Activated CD4-positive, alpha-beta T cell treated with anti-CD3 and anti-CD28 coated beads, Interleukin-2, amount 10 ng/mL, durations not matched to agents 7 days and 5 days (primary cell): Measurements from ENCODE around the gene GSK3A. TPM values are rescaled to one million over a fixed set of nuclear protein-coding genes. Genes with fewer than 3 reads are reported as not detected.

Experiments used
- CTCF ChIA-PET: fragments of 350-600 bp; sonication (Branson Sonifier 250); formaldehyde crosslinking; loops from one replicate; lab custom pipeline; 2021; ENCODE audit warnings: antibody characterized with exemption; lab: Charles Lee
- POLR2A ChIA-PET: fragments of 350-600 bp; sonication (Branson Sonifier 250); formaldehyde crosslinking; loops from one replicate; lab custom pipeline; 2021; ENCODE audit warnings: antibody characterized with exemption; lab: Charles Lee
- DNase-seq: peaks from one replicate; pipeline ENCODE4 v3.0.0-alpha.2; 2020
- H3K27ac Mint-ChIP-seq: one replicate; pipeline ENCODE4 v1.8.0; 2021; ENCODE audit warnings: mild to moderate bottlenecking, moderate library complexity, mixed read lengths
- H3K27me3 Mint-ChIP-seq: one replicate; pipeline ENCODE4 v1.8.0; 2021; ENCODE audit warnings: mixed read lengths
- H3K36me3 Mint-ChIP-seq: one replicate; pipeline ENCODE4 v1.8.0; 2021; ENCODE audit warnings: low read depth, mixed read lengths
- H3K4me1 Mint-ChIP-seq: one replicate; pipeline ENCODE4 v1.8.0; 2021; ENCODE audit warnings: mixed read lengths
- H3K4me3 Mint-ChIP-seq: one replicate; pipeline ENCODE4 v1.8.0; 2021; ENCODE audit warnings: mild to moderate bottlenecking, moderate library complexity, mixed read lengths
- H3K9me3 Mint-ChIP-seq: one replicate; pipeline ENCODE4 v1.8.0; 2021; ENCODE audit warnings: mixed read lengths
- total RNA-seq, 2 experiments: library from RNA; stranded (reverse); gene quantifications; one replicate each; pipeline ENCODE4 v1.2.3, GENCODE V29; 2021

Gene GSK3A
- total RNA-seq, 2 experiments from 2014 or later: 42.7 to 53.4 TPM

- Mint-ChIP-seq H3K27ac (no peak overlapping the region), H3K4me3 (no peak overlapping the region), H3K27me3 (no peaks in the 10 kb centered on the region), H3K9me3 (no peaks in the 10 kb centered on the region), H3K36me3 (peaks cover 43% of the 10 kb centered on the region), H3K4me1 (peaks cover 45% of the 10 kb centered on the region)
- ChIA-PET POLR2A (no interaction called here), CTCF (interaction anchor here (1.2 to 1.4 kb wide), 2 partner anchors 11 to 55 kb away, joined by 3 to 4 read pairs; no protein-coding TSS in a partner anchor)
- DNase-seq: no peak
Measured at GRCh38 chr19:42224940-42225717, 17.3 kb downstream of the GSK3A start.

GRCh38 chr19:42220751-42221097 is 21.7 kb downstream of the GSK3A start:
- Mint-ChIP-seq H3K4me3 (peak overlapping the region; percentile 94), H3K9me3 (no peaks in the 10 kb centered on the region), H3K36me3 (peaks cover 31% of the 10 kb centered on the region), H3K27me3 (no peaks in the 10 kb centered on the region), H3K4me1 (peaks cover 56% of the 10 kb centered on the region), H3K27ac (peak overlapping the region; percentile 92)
- CTCF ChIA-PET: no interaction called here
- DNase-seq: no peak
- POLR2A ChIA-PET: no interaction called here

GRCh38 chr19:42219812-42220750 is 22.3 kb downstream of the GSK3A start, which contains the start of gene ZNF526:
Gene ZNF526, plus strand, starts transcription at chr19:42220312. Its CDS starts 4,092 bp downstream, at chr19:42224404.
- Mint-ChIP-seq H3K36me3 (peaks cover 34% of the 10 kb centered on the region), H3K4me1 (peaks cover 62% of the 10 kb centered on the region), H3K27me3 (no peaks in the 10 kb centered on the region), H3K27ac (peak within 1 kb of the TSS; percentile 95), H3K4me3 (peak within 1 kb of the TSS; percentile 94), H3K9me3 (no peaks in the 10 kb centered on the region)
- ChIA-PET CTCF (interaction anchor here (0.6 kb wide), 1 partner anchor 1220 kb away, joined by 3 read pairs; no protein-coding TSS in a partner anchor), POLR2A (no interaction called here)
- peak; percentile 97 for DNase-seq

DNA sequence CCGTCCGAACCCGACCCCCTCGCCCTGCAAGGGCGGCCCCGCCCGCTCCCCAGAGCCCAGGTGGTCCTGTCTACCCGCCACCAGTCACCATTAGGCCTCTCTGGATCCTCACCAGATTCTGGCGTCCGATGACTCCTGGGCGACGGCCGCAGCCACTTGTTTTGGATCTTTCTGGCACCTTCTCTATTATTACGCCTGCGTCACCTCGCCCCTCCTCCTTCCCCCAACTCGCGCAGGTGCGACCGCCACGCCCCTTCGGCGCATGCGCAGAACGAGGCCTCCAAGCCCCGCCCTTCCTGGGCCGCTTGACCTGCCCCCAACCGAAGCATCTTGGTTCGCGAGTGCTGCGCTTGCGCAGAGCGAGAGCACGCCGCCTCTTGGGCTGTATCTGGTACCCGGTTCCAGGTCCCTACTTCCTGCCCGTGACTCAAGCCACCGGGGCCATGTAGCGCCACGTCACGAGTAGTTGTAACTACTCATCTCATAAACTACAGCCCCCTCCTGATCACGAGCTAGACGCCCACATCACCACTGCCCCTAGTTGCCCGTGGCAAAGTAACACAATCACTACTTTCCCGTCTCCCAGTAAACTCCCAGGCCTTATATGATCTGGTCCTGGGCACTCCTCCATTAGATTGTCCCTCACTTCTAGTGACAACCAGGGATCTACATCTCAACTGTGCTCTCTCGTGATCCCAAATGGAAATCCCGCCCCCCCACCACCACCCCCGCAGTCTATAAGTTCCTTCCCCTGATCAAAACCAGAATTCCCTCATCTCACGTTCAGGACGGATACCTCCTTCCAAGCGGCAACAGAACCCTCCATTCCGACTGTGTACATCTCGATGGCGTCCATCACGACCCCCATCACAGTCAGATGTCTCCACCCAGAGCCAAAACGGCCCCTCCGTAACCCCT is 24.6 kb downstream of the GSK3A start, which contains the start of gene DEDD2:
Gene DEDD2, minus strand, starts transcription at position 158 of the 918 bp plus-strand sequence. CDS start 670 bp downstream, outside the sequence.
- Mint-ChIP-seq H3K27me3 (no peaks in the 10 kb centered on the region), H3K4me3 (peak within 1 kb of the TSS; percentile 94), H3K9me3 (no peaks in the 10 kb centered on the region), H3K27ac (peak within 1 kb of the TSS; percentile 95), H3K4me1 (peaks cover 79% of the 10 kb centered on the region), H3K36me3 (peaks cover 42% of the 10 kb centered on the region)
- CTCF ChIA-PET: interaction anchor here (1.0 to 2.9 kb wide), 3 partner anchors 15 to 25 kb away, joined by 3 to 20 read pairs (median 7); no protein-coding TSS in a partner anchor
- POLR2A ChIA-PET: no interaction called here
- peak; percentile 99 for DNase-seq

DNA sequence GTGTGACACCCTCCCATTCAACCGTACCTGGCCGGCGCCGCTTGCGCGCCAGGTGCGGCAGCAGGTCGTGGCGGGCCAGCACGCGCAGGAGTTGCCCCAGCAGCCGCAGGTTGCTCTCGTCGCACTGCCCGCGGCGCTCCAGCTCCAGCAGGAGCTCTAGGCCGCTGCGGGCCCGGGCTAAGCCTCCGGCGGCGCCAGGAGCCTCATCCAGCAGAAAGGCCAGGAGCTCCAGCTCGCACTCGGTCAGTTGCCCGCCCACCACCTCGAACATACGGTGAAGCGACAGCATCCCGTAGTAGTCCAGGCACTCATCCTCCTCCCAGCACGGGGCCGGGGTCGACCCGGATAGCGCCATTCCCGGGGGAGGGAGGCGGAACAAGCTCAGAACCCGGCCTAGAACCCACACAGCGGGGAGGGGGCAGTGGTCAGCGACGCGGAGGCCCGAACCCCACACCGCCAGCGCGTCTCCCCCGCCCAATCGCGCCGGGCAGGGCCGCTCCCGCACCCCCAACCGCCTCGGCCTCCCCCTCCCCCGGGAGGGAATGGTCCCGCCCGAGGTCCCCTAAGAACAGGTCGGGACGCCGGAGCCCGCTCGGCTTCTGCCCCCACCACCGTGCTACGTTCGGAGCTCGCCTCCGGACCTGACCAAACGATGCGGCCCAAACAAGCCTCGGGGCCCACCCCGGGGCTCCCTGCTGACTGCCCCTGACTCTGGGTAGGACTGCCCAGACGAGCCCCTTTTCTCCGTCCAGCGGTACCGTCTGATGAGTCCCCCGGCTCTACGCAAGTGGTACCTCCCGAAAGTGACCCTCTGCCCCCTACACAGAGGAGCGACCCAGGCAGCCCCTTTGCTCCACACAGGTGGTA is 25.5 kb downstream of the GSK3A start:
- Mint-ChIP-seq H3K27me3 (no peaks in the 10 kb centered on the region), H3K9me3 (no peaks in the 10 kb centered on the region), H3K27ac (peak overlapping the region; percentile 95), H3K4me3 (peak overlapping the region; percentile 94), H3K36me3 (peaks cover 39% of the 10 kb centered on the region), H3K4me1 (peaks cover 75% of the 10 kb centered on the region)
- ChIA-PET CTCF (interaction anchor here (1.0 to 2.9 kb wide), 3 partner anchors 15 to 24 kb away, joined by 3 to 20 read pairs (median 7); no protein-coding TSS in a partner anchor), POLR2A (interaction anchor here (0.8 to 1.3 kb wide), 2 partner anchors 9 to 18 kb away, joined by 3 to 4 read pairs; no protein-coding TSS in a partner anchor)
- peak; percentile 34 for DNase-seq

GRCh38 chr19:42214810-42215485 is 27.5 kb downstream of the GSK3A start:
- Mint-ChIP-seq H3K9me3 (no peaks in the 10 kb centered on the region), H3K36me3 (peaks cover 39% of the 10 kb centered on the region), H3K4me1 (peaks cover 68% of the 10 kb centered on the region), H3K27me3 (no peaks in the 10 kb centered on the region), H3K4me3 (peak overlapping the region; percentile 94), H3K27ac (peak overlapping the region; percentile 63)
- CTCF ChIA-PET: interaction anchor here (0.6 to 2.9 kb wide), 6 partner anchors 9 to 28 kb away, joined by 3 to 20 read pairs (median 4); partner anchors contain the start of gene GSK3A
- POLR2A ChIA-PET: interaction anchor here (0.7 kb wide), 1 partner anchor 67 kb away, joined by 3 read pairs; no protein-coding TSS in a partner anchor
- DNase-seq: no peak

- H3K4me1 Mint-ChIP-seq: peaks cover 64% of the 10 kb centered on the region
- peaks cover 57% of the 10 kb centered on the region for H3K36me3 Mint-ChIP-seq
- H3K27me3 Mint-ChIP-seq: no peaks in the 10 kb centered on the region
- H3K4me3 Mint-ChIP-seq: peak overlapping the region; percentile 30
- no peak for DNase-seq
- POLR2A ChIA-PET: no interaction called here
- peak overlapping the region; percentile 77 for H3K27ac Mint-ChIP-seq
- CTCF ChIA-PET: interaction anchor here (1.4 kb wide), 1 partner anchor 31 kb away, joined by 4 read pairs; no protein-coding TSS in a partner anchor
- no peaks in the 10 kb centered on the region for H3K9me3 Mint-ChIP-seq
Measured at GRCh38 chr19:42212886-42213285, 29.5 kb downstream of the GSK3A start.

- Mint-ChIP-seq H3K4me3 (no peak overlapping the region), H3K9me3 (no peaks in the 10 kb centered on the region), H3K27ac (peak overlapping the region; percentile 31), H3K27me3 (no peaks in the 10 kb centered on the region), H3K4me1 (peaks cover 60% of the 10 kb centered on the region), H3K36me3 (peaks cover 66% of the 10 kb centered on the region)
- CTCF ChIA-PET: no interaction called here
- DNase-seq: no peak
- POLR2A ChIA-PET: no interaction called here
Measured at GRCh38 chr19:42208612-42209011, 33.8 kb downstream of the GSK3A start.

DNA sequence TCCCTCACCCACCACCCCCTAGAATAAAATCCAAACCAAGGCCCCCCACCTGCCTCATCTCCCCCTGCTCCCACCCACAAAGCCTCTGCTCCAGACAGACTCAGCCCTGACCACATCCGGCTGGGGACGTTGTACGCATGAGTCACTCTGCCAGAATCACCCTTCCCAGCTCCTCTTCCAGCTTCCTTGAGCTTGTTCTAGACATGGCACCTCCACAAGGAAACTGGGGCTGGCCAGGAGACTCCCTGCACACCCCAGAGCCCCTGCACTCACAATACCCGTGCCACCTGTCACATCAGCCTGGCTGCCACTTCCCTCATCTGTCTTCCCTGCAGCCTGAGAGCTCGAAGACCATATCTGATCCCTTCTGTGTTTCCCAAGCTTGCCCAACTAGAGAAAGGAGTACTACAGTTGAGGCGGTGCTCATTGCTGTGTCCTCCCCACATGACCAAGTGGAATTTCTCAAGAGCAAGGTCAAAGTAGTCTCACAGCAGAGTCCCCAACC is 34.6 kb downstream of the GSK3A start:
- POLR2A ChIA-PET: interaction anchor here (1.0 kb wide), 1 partner anchor 9 kb away, joined by 4 read pairs; no protein-coding TSS in a partner anchor
- Mint-ChIP-seq H3K36me3 (peaks cover 66% of the 10 kb centered on the region), H3K27me3 (no peaks in the 10 kb centered on the region), H3K4me3 (no peak overlapping the region), H3K9me3 (no peaks in the 10 kb centered on the region), H3K27ac (peak overlapping the region; percentile 80), H3K4me1 (peaks cover 59% of the 10 kb centered on the region)
- no peak for DNase-seq
- CTCF ChIA-PET: interaction anchor here (1.1 to 1.2 kb wide), 2 partner anchors 9 to 93 kb away, joined by 3 to 5 read pairs; no protein-coding TSS in a partner anchor
